OCI-LY3 (cell line): ENCODE measurements around the gene MDK.

Experiments used
- H2AFZ ChIP-seq: fragments of 200-600, 300-600 bp; shearing (Covaris generic); 2 replicates; pipeline ENCODE4 v1.6.0; 2014; ENCODE audit warnings: antibody characterized with exemption, low read depth, low read length
- H3K27ac ChIP-seq: fragments of 200-600, 300-600 bp; sonication (generic); 2 replicates; pipeline ENCODE4 v1.5.1; 2014; ENCODE audit warnings: mild to moderate bottlenecking, low read length, moderate library complexity, mixed read lengths
- H3K27me3 ChIP-seq: fragments of 200-600, 300-600 bp; sonication (generic); 2 replicates; pipeline ENCODE4 v1.6.1; 2014; ENCODE audit warnings: low read depth, low read length, mixed read lengths
- H3K36me3 ChIP-seq: fragments of 200-600, 300-600 bp; sonication (generic); replicated peaks from 2 replicates; pipeline ENCODE3; 2014; ENCODE audit warnings: low read depth, low read length, mixed read lengths
- H3K4me1 ChIP-seq: fragments of 300-600, 200-600 bp; sonication (generic); 2 replicates; pipeline ENCODE4 v1.6.1; 2014; ENCODE audit warnings: low read length, mixed read lengths
- H3K4me2 ChIP-seq: fragments of 200-600, 300-600 bp; sonication (generic); 2 replicates; pipeline ENCODE4 v1.6.1; 2014; ENCODE audit warnings: low read length, mixed read lengths
- H3K4me3 ChIP-seq: fragments of 300-600, 200-600 bp; sonication (generic); 2 replicates; pipeline ENCODE4 v1.5.1; 2014; ENCODE audit warnings: antibody characterized with exemption, mild to moderate bottlenecking, low read length, moderate library complexity
- H3K79me2 ChIP-seq: fragments of 300-600, 200-600 bp; shearing (Covaris generic); 2 replicates; pipeline ENCODE4 v1.6.1; 2014; ENCODE audit warnings: mild to moderate bottlenecking, low read length, mixed read lengths
- H3K9ac ChIP-seq: fragments of 300-600, 200-600 bp; shearing (Covaris generic); 2 replicates; pipeline ENCODE4 v1.6.0; 2014; ENCODE audit warnings: mild to moderate bottlenecking, low read length, moderate library complexity
- H3K9me3 ChIP-seq: fragments of 200-600, 300-600 bp; shearing (Covaris generic); 2 replicates; pipeline ENCODE4 v1.6.1; 2014; ENCODE audit warnings: low read length, mixed read lengths; ENCODE audit not compliant: insufficient read depth
- H4K20me1 ChIP-seq: fragments of 200-600, 300-600 bp; sonication (generic); 2 replicates; pipeline ENCODE4 v1.6.1; 2016; ENCODE audit warnings: low read length, mixed read lengths; ENCODE audit not compliant: insufficient read depth
- EZH2phosphoT487 ChIP-seq: fragments of 200-600 bp; shearing (Covaris generic); IDR thresholded peaks from 2 replicates; pipeline ENCODE4 v1.6.1; 2018; ENCODE audit warnings: antibody characterized with exemption, mixed run types, low read depth
- TF ChIP-seq, protein P1 (sequence below): fragments of 200-600, 300-600 bp; sonication (generic); IDR thresholded peaks from 2 replicates; pipeline ENCODE4 v1.5.1; 2014; ENCODE audit warnings: antibody characterized with exemption, low read length, low read depth

Gene MDK

DNA sequence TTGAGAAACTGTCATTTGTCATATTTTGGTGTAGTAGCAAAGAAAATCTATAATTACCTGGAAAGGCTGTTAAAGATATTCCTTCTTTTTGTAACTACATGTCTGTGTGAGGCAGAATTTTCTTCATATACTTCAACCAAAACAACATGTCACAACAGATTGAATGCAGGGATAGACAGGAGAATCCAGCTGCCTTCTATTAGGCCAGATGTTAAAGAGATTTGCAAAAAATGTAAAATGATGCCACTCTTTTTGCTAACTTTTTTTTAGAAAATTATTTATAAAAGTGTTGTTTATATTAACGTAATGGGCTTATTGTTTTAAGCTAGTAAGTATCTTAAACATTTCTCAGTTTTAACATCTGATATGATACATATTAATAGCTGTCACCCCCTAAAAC, 21.5 kb upstream of the MDK start:
- peaks cover 3% of the 10 kb centered on the region for H3K36me3 ChIP-seq
- H3K27me3 ChIP-seq, result no peaks in the 10 kb centered on the region
- H3K4me2 ChIP-seq, result no peak overlapping the region
- TF ChIP-seq EZH2phosphoT487, result no peak
- TF ChIP-seq, protein P1, sequence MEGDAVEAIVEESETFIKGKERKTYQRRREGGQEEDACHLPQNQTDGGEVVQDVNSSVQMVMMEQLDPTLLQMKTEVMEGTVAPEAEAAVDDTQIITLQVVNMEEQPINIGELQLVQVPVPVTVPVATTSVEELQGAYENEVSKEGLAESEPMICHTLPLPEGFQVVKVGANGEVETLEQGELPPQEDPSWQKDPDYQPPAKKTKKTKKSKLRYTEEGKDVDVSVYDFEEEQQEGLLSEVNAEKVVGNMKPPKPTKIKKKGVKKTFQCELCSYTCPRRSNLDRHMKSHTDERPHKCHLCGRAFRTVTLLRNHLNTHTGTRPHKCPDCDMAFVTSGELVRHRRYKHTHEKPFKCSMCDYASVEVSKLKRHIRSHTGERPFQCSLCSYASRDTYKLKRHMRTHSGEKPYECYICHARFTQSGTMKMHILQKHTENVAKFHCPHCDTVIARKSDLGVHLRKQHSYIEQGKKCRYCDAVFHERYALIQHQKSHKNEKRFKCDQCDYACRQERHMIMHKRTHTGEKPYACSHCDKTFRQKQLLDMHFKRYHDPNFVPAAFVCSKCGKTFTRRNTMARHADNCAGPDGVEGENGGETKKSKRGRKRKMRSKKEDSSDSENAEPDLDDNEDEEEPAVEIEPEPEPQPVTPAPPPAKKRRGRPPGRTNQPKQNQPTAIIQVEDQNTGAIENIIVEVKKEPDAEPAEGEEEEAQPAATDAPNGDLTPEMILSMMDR, result no peak
- peaks cover 9% of the 10 kb centered on the region for H4K20me1 ChIP-seq
- H3K9ac ChIP-seq, result no peak overlapping the region
- H3K9me3 ChIP-seq, result no peaks in the 10 kb centered on the region
- no peak overlapping the region for H3K27ac ChIP-seq
- peaks cover 14% of the 10 kb centered on the region for H3K4me1 ChIP-seq
- H3K79me2 ChIP-seq, result peaks cover 51% of the 10 kb centered on the region
- no peak overlapping the region for H2AFZ ChIP-seq
- H3K4me3 ChIP-seq, result no peak overlapping the region

DNA sequence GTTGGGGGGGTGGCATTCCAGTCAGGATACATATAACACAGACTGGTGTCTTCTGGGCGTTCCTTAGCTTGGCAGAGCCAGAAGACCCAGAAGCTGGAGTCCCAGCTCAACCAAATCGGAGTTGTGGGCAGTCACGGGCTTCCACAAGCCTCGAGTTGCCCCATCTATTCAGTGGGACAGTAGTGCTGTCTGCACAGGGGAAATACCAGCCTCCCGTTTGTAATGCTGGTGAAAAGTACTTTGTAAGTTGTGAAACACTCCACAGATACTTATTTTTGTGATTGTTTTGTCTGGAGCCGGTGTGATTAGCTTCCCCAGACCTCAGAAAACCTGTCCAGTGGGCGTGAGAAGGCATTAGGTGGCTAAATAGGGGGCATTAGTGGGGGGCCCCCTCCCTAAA, 20.6 kb upstream of the MDK start:
- Histone ChIP-seq H3K36me3 (peaks cover 3% of the 10 kb centered on the region), H3K79me2 (peaks cover 51% of the 10 kb centered on the region), H3K4me3 (peak overlapping the region; percentile 76), H3K4me2 (peak overlapping the region; percentile 96), H4K20me1 (peaks cover 9% of the 10 kb centered on the region), H3K27me3 (no peaks in the 10 kb centered on the region), H3K9ac (peak overlapping the region; percentile 68), H2AFZ (peak overlapping the region; percentile 9; the same call in 1 of the 2 replicates), H3K27ac (peak overlapping the region; percentile 43), H3K9me3 (no peaks in the 10 kb centered on the region), H3K4me1 (peaks cover 14% of the 10 kb centered on the region)
- no peak for TF ChIP-seq EZH2phosphoT487
- TF ChIP-seq, protein P1, result no peak

DNA sequence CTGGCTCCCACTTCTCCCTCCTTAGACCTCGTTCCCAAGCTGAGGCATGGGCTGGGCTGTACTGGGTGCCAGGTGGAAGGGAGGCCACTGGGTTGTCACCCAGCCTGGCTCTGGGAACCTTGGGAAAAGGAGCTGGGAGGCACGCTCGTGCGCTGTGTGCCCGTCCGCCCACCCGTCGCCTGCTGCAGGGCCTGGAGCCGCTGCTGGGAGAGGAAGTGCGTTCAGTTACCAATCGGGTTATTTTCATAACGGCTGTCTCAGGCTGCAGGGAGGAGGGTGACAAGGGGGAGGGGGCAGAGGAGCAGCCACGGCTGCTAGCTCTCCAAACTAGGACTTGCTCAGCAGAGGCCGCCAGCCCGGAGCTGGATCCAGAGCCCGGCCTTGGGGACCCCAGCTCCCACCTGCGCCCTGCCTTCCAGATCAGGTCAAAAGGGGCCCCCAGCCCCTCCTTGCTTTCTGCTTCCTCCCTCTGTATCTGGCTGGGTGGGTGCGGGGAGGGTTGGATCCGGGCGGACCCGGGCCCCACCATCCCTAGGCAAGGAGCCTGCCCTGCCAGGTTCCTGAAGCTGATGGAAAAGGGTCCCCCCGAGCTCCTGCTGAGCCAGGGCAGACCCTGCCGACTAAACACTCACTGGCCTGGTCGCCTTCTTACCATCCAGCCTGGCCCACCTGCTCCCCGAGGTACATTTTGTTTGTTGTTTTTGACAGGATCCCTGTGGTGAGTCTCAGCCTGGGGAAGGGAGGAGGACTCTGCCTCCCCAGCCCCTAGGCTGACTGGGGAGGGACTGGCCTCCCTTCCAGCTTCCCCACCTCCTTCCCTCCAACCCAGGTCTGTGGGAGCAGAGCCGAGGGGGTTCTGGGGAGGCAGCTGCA, 19.9 kb upstream of the MDK start:
- Histone ChIP-seq H3K36me3 (peaks cover under 1% of the 10 kb centered on the region), H3K9me3 (no peaks in the 10 kb centered on the region), H3K9ac (peak overlapping the region; percentile 68), H3K4me3 (peak overlapping the region; percentile 76), H3K4me2 (peak overlapping the region; percentile 96), H3K27ac (peak overlapping the region; percentile 43), H4K20me1 (peaks cover 7% of the 10 kb centered on the region), H3K79me2 (peaks cover 45% of the 10 kb centered on the region), H3K4me1 (peaks cover 14% of the 10 kb centered on the region), H2AFZ (peak overlapping the region; percentile 9; the same call in 1 of the 2 replicates), H3K27me3 (no peaks in the 10 kb centered on the region)
- no peak for TF ChIP-seq EZH2phosphoT487
- TF ChIP-seq, protein P1, result no peak

DNA sequence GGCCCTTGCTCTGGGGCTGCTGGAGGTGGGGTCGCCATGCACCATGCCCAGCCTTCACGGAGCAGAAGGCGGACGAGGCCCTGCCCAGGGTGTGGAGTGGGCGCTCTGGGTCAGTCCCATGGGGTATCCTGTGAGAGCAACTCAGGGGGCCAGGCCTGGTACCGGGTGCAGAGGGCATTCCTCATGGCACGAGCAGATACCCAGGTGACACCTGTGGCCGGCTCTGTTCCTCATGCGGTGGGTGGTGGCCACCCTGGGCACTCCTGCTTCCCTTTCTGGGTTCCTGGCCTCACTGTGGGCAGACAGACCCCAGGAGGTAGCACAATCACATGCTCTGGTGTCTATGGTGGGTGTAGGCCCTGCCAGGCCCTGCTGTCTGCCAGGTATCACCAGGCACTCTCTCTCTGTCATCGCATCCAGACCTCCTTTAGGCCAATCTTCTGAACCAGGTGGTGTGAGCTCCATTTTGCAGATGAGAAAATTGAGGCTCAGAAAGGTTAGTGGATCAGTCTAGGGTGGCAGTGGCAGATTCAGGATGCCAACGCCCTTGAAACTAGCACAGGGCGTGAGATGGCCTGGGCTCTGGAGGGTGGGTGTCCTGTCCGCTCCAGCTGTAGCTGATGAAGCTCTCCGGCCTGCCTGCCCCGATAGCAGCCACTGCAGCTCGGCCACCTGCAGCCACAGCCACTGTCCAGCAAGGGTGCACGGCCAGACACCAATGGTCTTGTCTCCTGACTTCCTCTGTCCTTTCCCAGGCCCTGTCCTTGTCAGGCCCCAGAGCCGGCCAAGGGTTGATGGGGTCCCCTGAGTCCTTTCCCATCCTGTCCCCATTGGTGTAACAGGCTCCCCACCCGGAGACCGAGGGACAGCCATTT, 19.1 kb upstream of the MDK start:
- H3K79me2 ChIP-seq, result peaks cover 37% of the 10 kb centered on the region

More for the DNA sequence above, 19.1 kb upstream of the MDK start:
- no peaks in the 10 kb centered on the region for H3K27me3 ChIP-seq
- no peak overlapping the region for H2AFZ ChIP-seq
- H4K20me1 ChIP-seq, result peaks cover 2% of the 10 kb centered on the region; the same call in 1 of the 2 replicates
- no peak overlapping the region for H3K27ac ChIP-seq
- peak overlapping the region; percentile 96 for H3K4me2 ChIP-seq
- no peak overlapping the region for H3K9ac ChIP-seq
- peaks cover 14% of the 10 kb centered on the region for H3K4me1 ChIP-seq
- peak overlapping the region; percentile 76; the same call in 1 of the 2 replicates for H3K4me3 ChIP-seq
- no peak for TF ChIP-seq EZH2phosphoT487
- TF ChIP-seq, protein P1, result no peak
- H3K36me3 ChIP-seq, result no peaks in the 10 kb centered on the region
- no peaks in the 10 kb centered on the region for H3K9me3 ChIP-seq
